Measurements from ENCODE around the gene AFM. TPM values are rescaled to one million over a fixed set of nuclear protein-coding genes. Genes with fewer than 3 reads are reported as not detected.
"Not testable (repeated sequence)": the region's sequence is repeated elsewhere in the genome, so short reads cannot be mapped to it uniquely, and the experiment has no call there.

Gene AFM
- total RNA-seq, 4 donors from 2014 or later, result 0.14 TPM; not detected in 3

DNA sequence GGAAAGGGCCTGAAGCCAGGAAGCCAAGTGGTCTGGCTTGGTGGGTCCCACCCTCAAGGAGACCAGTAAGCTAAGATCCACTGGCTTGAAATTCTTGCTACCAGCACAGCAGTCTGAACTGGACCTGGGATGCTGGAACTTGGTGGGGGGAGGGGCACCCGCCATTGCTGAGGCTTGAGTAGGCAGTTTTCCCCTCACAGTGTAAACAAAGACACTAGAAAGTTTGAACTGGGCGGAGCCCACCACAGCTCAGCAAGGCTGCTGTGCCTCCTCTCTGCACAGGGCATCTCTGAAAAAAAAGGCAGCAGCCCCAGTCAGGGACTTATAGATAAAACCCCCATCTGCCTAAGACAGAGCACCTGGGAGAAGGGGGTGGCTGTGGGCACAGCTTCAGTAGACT, 63.1 kb downstream of the AFM start:
- Histone ChIP-seq H3K9me3 (no peaks in the 10 kb centered on the region), H3K36me3 (no peaks in the 10 kb centered on the region), H3K27ac (no peak overlapping the region), H3K4me1 (no peaks in the 10 kb centered on the region), H3K4me3 (no peak overlapping the region), H3K27me3 (no peaks in the 10 kb centered on the region)
- intact Hi-C loops (cut with DNase I; ENCODE audit: low total_unique reads), result no loop called here
- DNase-seq, result no peak
- TF ChIP-seq POLR2A (IDR thresholded peaks at IDR 0.05) (no peak), CTCF (IDR thresholded peaks at IDR 0.05) (no peak)

DNA sequence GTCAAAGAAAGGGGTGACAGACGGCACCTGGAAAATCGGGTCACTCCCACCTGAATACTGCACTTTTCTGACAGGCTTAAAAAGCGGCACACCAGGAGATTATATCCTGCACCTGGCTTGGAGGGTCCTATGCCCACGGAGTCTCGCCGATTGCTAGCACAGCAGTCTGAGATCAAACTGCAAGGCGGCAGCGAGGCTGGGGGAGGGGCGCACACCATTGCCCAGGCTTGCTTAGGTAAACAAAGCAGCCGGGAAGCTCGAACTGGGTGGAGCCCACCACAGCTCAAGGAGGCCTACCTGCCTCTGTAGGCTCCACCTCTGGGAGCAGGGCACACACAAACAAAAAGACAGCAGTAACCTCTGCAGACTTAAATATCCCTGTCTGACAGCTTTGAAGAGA, 69.3 kb downstream of the AFM start:
- H3K4me1 ChIP-seq; H3K27me3 ChIP-seq; intact Hi-C loops (cut with DNase I; ENCODE audit: low total_unique reads); H3K36me3 ChIP-seq; DNase-seq; H3K9me3 ChIP-seq; H3K4me3 ChIP-seq; H3K27ac ChIP-seq: not testable (repeated sequence)

Small RNAs within 50 kb of the gene (small RNA-seq; reads per million reads assigned to genes)
- gene AC074250.1, result not detected

Other genes starting within 250 kb of the AFM start
- gene ANKRD17, start 222.9 kb upstream of the AFM start, total RNA-seq, result 10 to 100 TPM; 25.0 to 75.6 (median 56.7) TPM
- gene ALB, start 77.5 kb upstream of the AFM start, total RNA-seq, result 10 to 100 TPM in 1 of 4 donors, 1 to 10 TPM in 1, not detected in 2; 5.0 to 11.3 TPM
- gene AFP, start 45.5 kb upstream of the AFM start, total RNA-seq, result not detected
- 1 to 10 TPM in 1 of 4 donors, under 1 TPM in 2, not detected in 1; under 0.01 to 1.5 (median 0.06) TPM for gene RASSF6, start 138.7 kb downstream of the AFM start, total RNA-seq